COLO668 (cell line): ENCODE data around the gene MTERF4.

Experiments
- DNase-seq: peaks from one replicate; lab custom pipeline; 2025; ENCODE audit not compliant: unreplicated experiment; lab: John Stamatoyannopoulos, UW

The MTERF4 gene

GRCh38 chr2:241134711-241135110 lies 32.6 kb upstream of the MTERF4 start:
- no peak for DNase-seq

GRCh38 chr2:241133436-241133820 lies 31.3 kb upstream of the MTERF4 start:
- no peak for DNase-seq

- no peak for DNase-seq
Measured at GRCh38 chr2:241132538-241133435, 30.7 kb upstream of the MTERF4 start.

- no peak for DNase-seq
Measured at GRCh38 chr2:241131531-241131930, 29.4 kb upstream of the MTERF4 start.

GRCh38 chr2:241130316-241130715 lies 28.2 kb upstream of the MTERF4 start:
- DNase-seq, result no peak

GRCh38 chr2:241129086-241129871 lies 27.2 kb upstream of the MTERF4 start:
- no peak for DNase-seq

- DNase-seq, result no peak
Measured at GRCh38 chr2:241128266-241128665, 26.2 kb upstream of the MTERF4 start.

- DNase-seq, result no peak
Measured at GRCh38 chr2:241126771-241127202, 24.7 kb upstream of the MTERF4 start.

- DNase-seq, result no peak
Measured at GRCh38 chr2:241126201-241126611, 24.1 kb upstream of the MTERF4 start.

- DNase-seq, result no peak
Measured at GRCh38 chr2:241125626-241126025, 23.5 kb upstream of the MTERF4 start.

- no peak for DNase-seq
Measured at GRCh38 chr2:241123816-241124536, 21.9 kb upstream of the MTERF4 start.

GRCh38 chr2:241122376-241123002 lies 20.4 kb upstream of the MTERF4 start:
- no peak for DNase-seq

GRCh38 chr2:241121008-241121407 lies 18.9 kb upstream of the MTERF4 start:
- DNase-seq, result no peak

GRCh38 chr2:241120440-241120839 lies 18.4 kb upstream of the MTERF4 start:
- no peak for DNase-seq

GRCh38 chr2:241118737-241119505 lies 16.8 kb upstream of the MTERF4 start:
- DNase-seq, result no peak

- DNase-seq, result no peak
Measured at GRCh38 chr2:241116606-241117560, 14.8 kb upstream of the MTERF4 start.

- DNase-seq, result no peak
Measured at GRCh38 chr2:241115361-241115760, 13.3 kb upstream of the MTERF4 start.

- no peak for DNase-seq
Measured at GRCh38 chr2:241114836-241115235, 12.7 kb upstream of the MTERF4 start.

- no peak for DNase-seq
Measured at GRCh38 chr2:241112592-241112991, 10.5 kb upstream of the MTERF4 start.
